ENCODE data around the gene CFAP100. TPM values are rescaled to one million over a fixed set of nuclear protein-coding genes. Genes with fewer than 3 reads are reported as not detected.

The CFAP100 gene
- total and polyA plus RNA-seq, 3 donors from 2014 or later = 21.4 to 74.2 (median 56.2) TPM

- H3K4me1 ChIP-seq = peaks cover 6% of the 10 kb centered on the region
- H3K9me3 ChIP-seq = no peaks in the 10 kb centered on the region
- no peaks in the 10 kb centered on the region for H3K27me3 ChIP-seq
- WGBS, 2 donors = 65 to 75% methylated on average over 16 of the region's 16 CpGs
- no peak for TF ChIP-seq POLR2A (IDR thresholded peaks at IDR 0.05)
- TF ChIP-seq CTCF (IDR thresholded peaks at IDR 0.05) = no peak
- no peak for DNase-seq
- intact Hi-C loops (cut with DNase I; ENCODE audit: low total_unique reads) = no loop called here
- H3K27ac ChIP-seq = no peak overlapping the region
- H3K4me3 ChIP-seq = no peak overlapping the region
- H3K36me3 ChIP-seq (ENCODE audit: low read depth, missing control alignments) = no peaks in the 10 kb centered on the region
Observed at GRCh38 chr3:126465928-126466544, 71.3 kb downstream of the CFAP100 start.

GRCh38 chr3:126466886-126467610, 72.3 kb downstream of the CFAP100 start:
- no peak for DNase-seq
- no peaks in the 10 kb centered on the region for H3K36me3 ChIP-seq (ENCODE audit: low read depth, missing control alignments)
- H3K27ac ChIP-seq = no peak overlapping the region
- H3K9me3 ChIP-seq = no peaks in the 10 kb centered on the region
- no peak for TF ChIP-seq CTCF (IDR thresholded peaks at IDR 0.05)
- TF ChIP-seq POLR2A (IDR thresholded peaks at IDR 0.05) = no peak
- intact Hi-C loops (cut with DNase I; ENCODE audit: low total_unique reads) = no loop called here
- no peaks in the 10 kb centered on the region for H3K27me3 ChIP-seq
- H3K4me3 ChIP-seq = no peak overlapping the region
- peaks cover 10% of the 10 kb centered on the region for H3K4me1 ChIP-seq
- 82 to 84% methylated on average over 19 of the region's 19 CpGs for WGBS, 2 donors

GRCh38 chr3:126467611-126467955, 72.9 kb downstream of the CFAP100 start:
- H3K9me3 ChIP-seq = no peaks in the 10 kb centered on the region
- peaks cover 10% of the 10 kb centered on the region for H3K4me1 ChIP-seq
- H3K27ac ChIP-seq = no peak overlapping the region
- TF ChIP-seq CTCF (IDR thresholded peaks at IDR 0.05) = no peak
- TF ChIP-seq POLR2A (IDR thresholded peaks at IDR 0.05) = no peak
- 77% methylated on average over 6 to 8 of the region's 8 CpGs for WGBS, 2 donors
- H3K36me3 ChIP-seq (ENCODE audit: low read depth, missing control alignments) = no peaks in the 10 kb centered on the region
- H3K27me3 ChIP-seq = no peaks in the 10 kb centered on the region
- no peak for DNase-seq
- intact Hi-C loops (cut with DNase I; ENCODE audit: low total_unique reads) = no loop called here
- no peak overlapping the region for H3K4me3 ChIP-seq

- no peak overlapping the region for H3K27ac ChIP-seq
- no peaks in the 10 kb centered on the region for H3K9me3 ChIP-seq
- H3K36me3 ChIP-seq (ENCODE audit: low read depth, missing control alignments) = no peaks in the 10 kb centered on the region
- intact Hi-C loops (cut with DNase I; ENCODE audit: low total_unique reads) = no loop called here
- WGBS, 2 donors = 79 to 87% methylated on average over 12 to 13 of the region's 13 CpGs
- H3K4me3 ChIP-seq = no peak overlapping the region
- no peak for DNase-seq
- TF ChIP-seq POLR2A (IDR thresholded peaks at IDR 0.05) = no peak
- H3K27me3 ChIP-seq = no peaks in the 10 kb centered on the region
- H3K4me1 ChIP-seq = peaks cover 15% of the 10 kb centered on the region
Observed at GRCh38 chr3:126468028-126468891, 73.6 kb downstream of the CFAP100 start.

GRCh38 chr3:126469479-126469878, 74.8 kb downstream of the CFAP100 start:
- TF ChIP-seq POLR2A (IDR thresholded peaks at IDR 0.05) = no peak
- TF ChIP-seq CTCF (IDR thresholded peaks at IDR 0.05) = no peak
- intact Hi-C loops (cut with DNase I; ENCODE audit: low total_unique reads) = no loop called here
- 93 to 97% methylated on average over 11 of the region's 11 CpGs for WGBS, 2 donors
- H3K27me3 ChIP-seq = no peaks in the 10 kb centered on the region
- no peak overlapping the region for H3K27ac ChIP-seq
- H3K4me3 ChIP-seq = no peak overlapping the region
- no peak for DNase-seq
- peaks cover 26% of the 10 kb centered on the region for H3K4me1 ChIP-seq
- H3K9me3 ChIP-seq = no peaks in the 10 kb centered on the region
- no peaks in the 10 kb centered on the region for H3K36me3 ChIP-seq (ENCODE audit: low read depth, missing control alignments)

Data from testis (tissue), 3 donors.